Measurements from ENCODE around the gene RNF227. TPM values are rescaled to one million over a fixed set of nuclear protein-coding genes. Genes with fewer than 3 reads are reported as not detected.
"Not testable (repeated sequence)": the region's sequence is repeated elsewhere in the genome, so short reads cannot be mapped to it uniquely, and the experiment has no call there.

Gene RNF227
- total RNA-seq, 6 experiments from 2014 or later: 2.2 to 3.6 (median 3.1) TPM

DNA sequence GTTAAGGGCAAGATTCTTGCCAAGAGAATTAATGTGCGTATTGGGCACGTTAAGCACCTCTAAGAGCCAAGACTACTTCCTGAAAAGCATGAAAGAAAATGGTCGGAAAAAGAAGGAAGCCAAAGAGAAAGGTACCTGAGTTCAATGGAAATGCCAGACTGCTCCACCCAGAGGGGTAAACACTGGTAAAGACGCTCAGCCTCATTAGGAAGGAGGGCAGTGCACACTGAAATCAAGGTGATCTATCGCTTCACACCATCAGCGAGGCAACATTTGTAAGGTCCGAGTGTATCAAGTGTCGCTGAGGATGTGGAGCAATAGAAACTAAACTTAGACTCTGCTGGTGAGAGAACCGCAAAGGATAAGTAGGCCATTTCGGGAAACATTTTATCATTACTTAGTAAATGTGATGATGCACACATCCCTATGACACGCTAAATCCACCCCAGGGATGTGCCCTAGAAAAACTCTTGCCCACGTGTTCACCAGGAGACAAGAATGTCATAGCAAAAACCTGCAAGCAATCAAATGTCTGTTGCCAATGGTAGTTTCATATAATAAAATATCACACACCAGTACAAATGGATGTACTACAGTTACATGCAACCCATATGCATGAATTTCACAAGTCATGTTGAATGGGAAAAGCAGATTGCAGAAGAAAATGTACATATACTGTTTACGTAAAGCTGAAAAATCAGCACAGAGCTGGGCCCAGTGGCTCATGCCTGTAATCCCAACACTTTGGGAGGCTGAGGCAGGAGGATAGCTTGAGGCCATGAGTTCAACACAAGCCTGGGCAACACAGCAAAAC is 39.5 kb upstream of the RNF227 start:
- no peak for TF ChIP-seq CTCF (IDR thresholded peaks at IDR 0.05)
- Mint-ChIP-seq H3K4me3 (no peak overlapping the region), H3K4me1 (ENCODE audit: low read depth) (no peaks in the 10 kb centered on the region), H3K27ac (no peak overlapping the region), H3K36me3 (ENCODE audit: low read depth) (no peaks in the 10 kb centered on the region), H3K27me3 (ENCODE audit: insufficient read depth) (peaks cover 2% of the 10 kb centered on the region; the same call in 1 of the 2 replicates), H3K9me3 (no peaks in the 10 kb centered on the region)
- DNase-seq: no peak

- H3K27ac Mint-ChIP-seq; H3K4me3 Mint-ChIP-seq; H3K4me1 Mint-ChIP-seq (ENCODE audit: low read depth); H3K9me3 Mint-ChIP-seq; DNase-seq; H3K27me3 Mint-ChIP-seq (ENCODE audit: insufficient read depth): not testable (repeated sequence)
- H3K36me3 Mint-ChIP-seq (ENCODE audit: low read depth): peaks cover 21% of the 10 kb centered on the region
Measured at GRCh38 chr17:7953266-7953665, 37.2 kb upstream of the RNF227 start.

GRCh38 chr17:7951143-7951792 is 35.2 kb upstream of the RNF227 start:
- Mint-ChIP-seq H3K4me3 (no peak overlapping the region), H3K27me3 (ENCODE audit: insufficient read depth) (peaks cover 1% of the 10 kb centered on the region; the same call in 1 of the 2 replicates), H3K27ac (no peak overlapping the region), H3K4me1 (ENCODE audit: low read depth) (no peaks in the 10 kb centered on the region), H3K36me3 (ENCODE audit: low read depth) (peaks cover 26% of the 10 kb centered on the region), H3K9me3 (no peaks in the 10 kb centered on the region)
- DNase-seq: no peak
- TF ChIP-seq CTCF (IDR thresholded peaks at IDR 0.05): no peak

- no peaks in the 10 kb centered on the region for H3K9me3 Mint-ChIP-seq
- DNase-seq: no peak
- no peaks in the 10 kb centered on the region for H3K4me1 Mint-ChIP-seq (ENCODE audit: low read depth)
- peaks cover 1% of the 10 kb centered on the region; the same call in 1 of the 2 replicates for H3K27me3 Mint-ChIP-seq (ENCODE audit: insufficient read depth)
- no peak overlapping the region for H3K27ac Mint-ChIP-seq
- H3K36me3 Mint-ChIP-seq (ENCODE audit: low read depth): peaks cover 31% of the 10 kb centered on the region
- TF ChIP-seq CTCF (IDR thresholded peaks at IDR 0.05): no peak
- no peak overlapping the region for H3K4me3 Mint-ChIP-seq
Measured at GRCh38 chr17:7950578-7950977, 34.5 kb upstream of the RNF227 start.

GRCh38 chr17:7947651-7948050 is 31.6 kb upstream of the RNF227 start:
- TF ChIP-seq CTCF (IDR thresholded peaks at IDR 0.05): no peak

GRCh38 chr17:7946441-7946840 is 30.4 kb upstream of the RNF227 start:
- no peak for DNase-seq
- H3K4me1 Mint-ChIP-seq (ENCODE audit: low read depth): no peaks in the 10 kb centered on the region
- no peak overlapping the region for H3K27ac Mint-ChIP-seq
- peaks cover 42% of the 10 kb centered on the region for H3K36me3 Mint-ChIP-seq (ENCODE audit: low read depth)
- no peak for TF ChIP-seq CTCF (IDR thresholded peaks at IDR 0.05)
- H3K27me3 Mint-ChIP-seq (ENCODE audit: insufficient read depth): peaks cover 1% of the 10 kb centered on the region; the same call in 1 of the 2 replicates
- no peaks in the 10 kb centered on the region for H3K9me3 Mint-ChIP-seq
- no peak overlapping the region for H3K4me3 Mint-ChIP-seq

More at GRCh38 chr17:7947651-7948050, 31.6 kb upstream of the RNF227 start:
- Mint-ChIP-seq H3K4me1 (ENCODE audit: low read depth) (no peaks in the 10 kb centered on the region), H3K27ac (no peak overlapping the region), H3K9me3 (no peaks in the 10 kb centered on the region), H3K36me3 (ENCODE audit: low read depth) (peaks cover 39% of the 10 kb centered on the region), H3K27me3 (ENCODE audit: insufficient read depth) (peaks cover 1% of the 10 kb centered on the region; the same call in 1 of the 2 replicates), H3K4me3 (no peak overlapping the region)
- no peak for DNase-seq
